ENCODE results near the gene HNRNPA3.
"Not testable (repeated sequence)": the region's sequence is repeated elsewhere in the genome, so short reads cannot be mapped to it uniquely, and the experiment has no call there.

The HNRNPA3 gene

DNA sequence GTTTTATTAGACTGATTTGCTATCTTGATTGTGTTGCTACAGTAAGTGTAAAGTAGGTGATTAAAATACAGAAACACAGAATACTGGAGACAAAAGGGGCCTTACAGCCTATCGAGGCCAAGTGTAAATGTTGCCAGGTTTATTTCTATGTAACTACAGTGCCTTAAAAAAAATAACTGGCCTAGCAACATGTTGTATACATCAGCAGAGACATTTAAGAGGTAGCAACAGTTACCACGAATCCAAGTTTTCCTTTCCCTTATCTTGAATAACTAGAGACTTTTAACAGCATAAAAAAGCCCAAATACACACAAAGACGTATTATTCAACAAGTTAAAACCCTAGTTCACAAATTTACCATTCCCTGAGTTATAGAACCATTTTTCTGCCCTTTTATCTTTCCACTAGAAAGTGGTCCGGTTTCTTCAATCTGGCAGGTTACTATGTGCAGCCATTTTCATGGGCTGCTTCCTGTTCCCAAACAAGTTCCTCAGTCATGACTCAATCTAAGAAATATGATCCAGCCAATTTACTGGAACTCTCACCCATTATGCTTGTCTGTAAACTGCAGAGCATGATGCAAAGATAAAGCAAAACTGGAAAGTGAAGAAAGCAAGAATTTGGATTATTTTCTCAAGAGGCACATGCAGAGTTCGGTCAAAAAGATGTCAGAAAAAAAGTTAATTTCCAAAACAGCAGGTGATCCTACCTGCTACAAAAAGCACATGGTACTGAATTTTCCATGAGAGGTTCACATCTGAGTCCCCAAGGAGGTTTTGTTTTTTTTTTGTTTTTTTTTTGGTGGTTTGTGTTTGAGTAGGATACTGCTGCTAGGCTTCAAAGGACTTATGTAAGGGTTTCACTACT is 29.8 kb downstream of the HNRNPA3 start:
- peak overlapping the region; percentile 34 for H3K4me3 ChIP-seq (ENCODE audit: low read depth, low read length)
- TF ChIP-seq, protein P1, sequence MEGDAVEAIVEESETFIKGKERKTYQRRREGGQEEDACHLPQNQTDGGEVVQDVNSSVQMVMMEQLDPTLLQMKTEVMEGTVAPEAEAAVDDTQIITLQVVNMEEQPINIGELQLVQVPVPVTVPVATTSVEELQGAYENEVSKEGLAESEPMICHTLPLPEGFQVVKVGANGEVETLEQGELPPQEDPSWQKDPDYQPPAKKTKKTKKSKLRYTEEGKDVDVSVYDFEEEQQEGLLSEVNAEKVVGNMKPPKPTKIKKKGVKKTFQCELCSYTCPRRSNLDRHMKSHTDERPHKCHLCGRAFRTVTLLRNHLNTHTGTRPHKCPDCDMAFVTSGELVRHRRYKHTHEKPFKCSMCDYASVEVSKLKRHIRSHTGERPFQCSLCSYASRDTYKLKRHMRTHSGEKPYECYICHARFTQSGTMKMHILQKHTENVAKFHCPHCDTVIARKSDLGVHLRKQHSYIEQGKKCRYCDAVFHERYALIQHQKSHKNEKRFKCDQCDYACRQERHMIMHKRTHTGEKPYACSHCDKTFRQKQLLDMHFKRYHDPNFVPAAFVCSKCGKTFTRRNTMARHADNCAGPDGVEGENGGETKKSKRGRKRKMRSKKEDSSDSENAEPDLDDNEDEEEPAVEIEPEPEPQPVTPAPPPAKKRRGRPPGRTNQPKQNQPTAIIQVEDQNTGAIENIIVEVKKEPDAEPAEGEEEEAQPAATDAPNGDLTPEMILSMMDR (IDR thresholded peaks at IDR 0.05; ENCODE audit: control insufficient read depth, extremely low read depth, insufficient read depth) = no peak
- peak; percentile 74 for DNase-seq (ENCODE audit: low read depth)

DNA sequence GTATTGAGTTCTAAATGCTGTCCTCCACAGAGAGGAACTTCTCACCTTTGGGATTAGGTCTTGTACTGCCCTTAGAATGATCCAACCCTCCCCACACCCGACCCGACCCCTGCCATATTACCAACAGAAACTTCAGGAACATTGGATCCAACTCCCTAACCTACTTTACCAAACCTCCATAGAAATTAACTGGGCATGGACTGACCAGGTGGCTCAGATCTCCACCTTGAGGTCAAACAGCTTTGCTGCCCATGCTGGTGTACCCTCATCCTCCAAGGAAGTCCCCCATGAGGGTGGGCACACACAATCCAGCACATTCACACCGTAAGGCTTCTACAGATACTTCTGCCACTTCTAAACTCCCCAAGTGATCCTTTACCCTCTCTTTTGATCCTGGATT is 30.5 kb downstream of the HNRNPA3 start:
- no peak for DNase-seq (ENCODE audit: low read depth)
- H3K4me3 ChIP-seq (ENCODE audit: low read depth, low read length) = no peak overlapping the region
- TF ChIP-seq, protein P1 (IDR thresholded peaks at IDR 0.05; ENCODE audit: control insufficient read depth, extremely low read depth, insufficient read depth) = no peak

DNA sequence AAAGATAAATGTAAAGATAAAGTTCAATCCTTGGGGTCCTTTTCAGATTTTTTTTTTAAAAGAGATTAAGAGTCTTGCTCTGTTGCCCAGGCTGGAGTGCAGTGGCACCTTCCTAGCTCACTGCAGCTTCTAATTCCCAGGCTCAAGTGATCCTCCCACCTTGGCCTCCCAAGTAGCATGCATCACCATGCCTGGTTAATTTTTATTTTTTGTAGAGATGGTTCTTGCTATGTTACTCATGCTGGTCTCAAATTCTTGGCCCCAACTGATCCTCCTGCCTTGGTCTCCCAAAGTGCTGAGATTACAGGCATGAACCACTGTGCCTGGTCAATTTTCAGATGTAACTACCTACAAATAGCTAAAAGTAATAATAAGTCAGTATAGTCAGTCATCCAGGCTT is 30.9 kb downstream of the HNRNPA3 start:
- TF ChIP-seq, protein P1 (IDR thresholded peaks at IDR 0.05; ENCODE audit: control insufficient read depth, extremely low read depth, insufficient read depth) = no peak
- no peak overlapping the region for H3K4me3 ChIP-seq (ENCODE audit: low read depth, low read length)
- DNase-seq (ENCODE audit: low read depth) = no peak

DNA sequence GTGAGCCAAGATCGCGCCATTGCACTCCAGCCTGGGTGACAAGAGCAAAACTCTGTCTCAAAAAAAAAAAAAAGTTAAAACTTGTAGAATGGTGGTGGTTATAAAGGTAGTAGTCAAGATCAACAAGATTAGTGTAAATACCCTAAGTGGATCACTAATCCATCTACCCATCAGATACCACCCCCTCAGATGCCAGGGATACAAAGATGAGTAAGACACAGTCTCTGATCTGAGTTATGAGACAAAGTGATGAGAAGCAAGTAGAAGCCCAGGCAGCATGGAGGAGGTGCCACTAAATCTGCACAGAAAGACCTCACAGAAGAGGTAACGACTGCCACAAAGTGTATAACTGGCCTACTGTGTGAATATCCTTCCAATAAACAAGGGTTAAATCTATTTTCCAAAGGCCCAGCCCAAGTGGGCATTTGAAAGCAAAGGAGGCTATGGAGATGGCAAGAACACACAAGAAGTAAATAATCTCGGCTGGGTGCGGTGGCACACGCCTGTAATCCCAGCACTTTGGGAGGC is 31.7 kb downstream of the HNRNPA3 start:
- no peak for DNase-seq (ENCODE audit: low read depth)
- H3K4me3 ChIP-seq (ENCODE audit: low read depth, low read length) = no peak overlapping the region
- TF ChIP-seq, protein P1 (IDR thresholded peaks at IDR 0.05; ENCODE audit: control insufficient read depth, extremely low read depth, insufficient read depth) = no peak

DNA sequence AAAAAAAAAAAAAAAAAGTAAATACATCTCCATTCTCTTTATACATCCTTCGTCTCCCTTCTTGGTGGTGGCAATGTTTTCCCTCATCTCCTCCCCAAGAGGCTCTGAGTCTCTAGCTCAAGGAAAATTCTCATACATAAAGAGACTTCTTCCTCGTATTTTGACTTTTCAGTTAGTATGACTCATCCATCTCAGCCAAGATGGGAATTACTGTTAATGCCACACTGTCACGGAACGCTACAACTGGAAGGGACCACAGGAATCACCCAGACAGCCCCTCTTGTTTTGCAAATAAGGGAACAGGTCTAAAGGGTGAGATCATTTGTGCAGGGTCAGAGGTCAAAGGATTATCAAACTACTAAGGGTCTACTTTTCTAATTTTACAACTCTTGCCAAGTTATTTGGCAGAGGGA is 32.4 kb downstream of the HNRNPA3 start:
- TF ChIP-seq, protein P1 (IDR thresholded peaks at IDR 0.05; ENCODE audit: control insufficient read depth, extremely low read depth, insufficient read depth) = no peak
- H3K4me3 ChIP-seq (ENCODE audit: low read depth, low read length) = no peak overlapping the region
- no peak for DNase-seq (ENCODE audit: low read depth)

DNA sequence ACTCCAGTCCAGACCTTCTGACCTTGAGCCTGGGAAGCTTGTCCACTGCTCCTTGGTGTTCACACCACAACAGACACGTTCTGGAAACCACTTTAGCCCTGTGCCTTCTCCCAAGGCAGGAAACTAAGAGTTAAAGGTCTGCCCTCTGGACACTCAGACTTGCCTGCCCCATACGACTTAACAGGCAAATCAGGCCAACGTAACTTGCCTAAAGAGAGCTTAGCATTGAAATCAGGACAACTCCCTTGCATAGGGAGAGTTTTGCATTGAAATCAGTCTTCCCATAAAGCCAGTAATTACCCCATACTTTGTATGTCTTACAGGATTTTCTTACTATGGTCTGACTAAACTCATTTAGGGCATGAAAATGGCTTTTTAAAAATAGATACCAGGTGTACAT is 33.4 kb downstream of the HNRNPA3 start:
- H3K4me3 ChIP-seq (ENCODE audit: low read depth, low read length) = no peak overlapping the region
- no peak for DNase-seq (ENCODE audit: low read depth)
- TF ChIP-seq, protein P1 (IDR thresholded peaks at IDR 0.05; ENCODE audit: control insufficient read depth, extremely low read depth, insufficient read depth) = no peak

DNA sequence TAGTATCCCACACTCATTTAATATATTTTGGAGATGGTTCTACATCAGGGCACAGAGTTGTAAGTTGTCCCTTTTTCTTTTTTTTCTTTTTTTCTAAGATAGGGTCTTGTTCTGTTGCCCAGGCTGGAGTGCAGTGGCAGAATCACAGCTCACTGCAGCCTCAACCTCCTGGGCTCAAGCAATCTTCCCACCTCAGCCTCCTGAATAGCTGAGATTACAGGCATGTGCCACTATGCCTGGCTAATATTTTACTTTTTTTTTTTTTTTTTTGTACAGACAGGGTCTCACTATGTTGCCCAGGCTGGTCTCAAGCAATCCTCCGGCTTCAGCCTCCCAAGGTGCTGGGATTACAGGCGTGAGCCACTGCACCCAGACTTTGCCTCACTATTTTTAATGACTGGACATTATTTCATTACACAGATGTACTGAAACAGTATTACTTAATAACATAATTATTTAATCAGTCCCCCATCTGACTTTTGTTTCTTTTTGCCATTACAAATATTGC is 34.0 kb downstream of the HNRNPA3 start:
- not testable (repeated sequence) for DNase-seq (ENCODE audit: low read depth); H3K4me3 ChIP-seq (ENCODE audit: low read depth, low read length)
